ENCODE measurements around the gene MYT1.

MYT1 gene

GRCh38 chr20:64154590-64155257 lies 9.5 kb upstream of the MYT1 start:
- TF ChIP-seq GATA1 (IDR thresholded peaks at IDR 0.05; ENCODE audit: low read depth, low read length), result no peak
- no peak for TF ChIP-seq POLR2A (IDR thresholded peaks at IDR 0.05; ENCODE audit: low read length)
- DNase-seq, result no peak

GRCh38 chr20:64155258-64156135 lies 8.8 kb upstream of the MYT1 start:
- TF ChIP-seq GATA1 (IDR thresholded peaks at IDR 0.05; ENCODE audit: low read depth, low read length), result no peak
- no peak for TF ChIP-seq POLR2A (IDR thresholded peaks at IDR 0.05; ENCODE audit: low read length)
- no peak for DNase-seq

GRCh38 chr20:64156136-64156885 lies 7.9 kb upstream of the MYT1 start:
- TF ChIP-seq POLR2A (IDR thresholded peaks at IDR 0.05; ENCODE audit: low read length) (no peak), GATA1 (IDR thresholded peaks at IDR 0.05; ENCODE audit: low read depth, low read length) (no peak)
- DNase-seq, result no peak

- no peak for DNase-seq
- TF ChIP-seq GATA1 (IDR thresholded peaks at IDR 0.05; ENCODE audit: low read depth, low read length) (no peak), POLR2A (IDR thresholded peaks at IDR 0.05; ENCODE audit: low read length) (no peak)
Measured at GRCh38 chr20:64156886-64157875, 7.1 kb upstream of the MYT1 start.

GRCh38 chr20:64157878-64158277 lies 6.4 kb upstream of the MYT1 start:
- no peak for DNase-seq
- TF ChIP-seq GATA1 (IDR thresholded peaks at IDR 0.05; ENCODE audit: low read depth, low read length) (no peak), POLR2A (IDR thresholded peaks at IDR 0.05; ENCODE audit: low read length) (no peak)

GRCh38 chr20:64158346-64159285 lies 5.6 kb upstream of the MYT1 start:
- TF ChIP-seq POLR2A (IDR thresholded peaks at IDR 0.05; ENCODE audit: low read length) (no peak), GATA1 (IDR thresholded peaks at IDR 0.05; ENCODE audit: low read depth, low read length) (no peak)

GRCh38 chr20:64159286-64159680 lies 5.0 kb upstream of the MYT1 start:
- DNase-seq, result no peak
- no peak for TF ChIP-seq POLR2A (IDR thresholded peaks at IDR 0.05; ENCODE audit: low read length)
- TF ChIP-seq GATA1 (IDR thresholded peaks at IDR 0.05; ENCODE audit: low read depth, low read length), result no peak

More at GRCh38 chr20:64158346-64159285, 5.6 kb upstream of the MYT1 start:
- DNase-seq, result no peak

GRCh38 chr20:64159711-64160110 lies 4.5 kb upstream of the MYT1 start:
- TF ChIP-seq GATA1 (IDR thresholded peaks at IDR 0.05; ENCODE audit: low read depth, low read length), result no peak
- DNase-seq, result no peak

- TF ChIP-seq GATA1 (IDR thresholded peaks at IDR 0.05; ENCODE audit: low read depth, low read length) (no peak), POLR2A (IDR thresholded peaks at IDR 0.05; ENCODE audit: low read length) (no peak)
Measured at GRCh38 chr20:64160118-64160517, 4.1 kb upstream of the MYT1 start.

GRCh38 chr20:64160526-64161355 lies 3.5 kb upstream of the MYT1 start:
- DNase-seq, result no peak
- TF ChIP-seq POLR2A (IDR thresholded peaks at IDR 0.05; ENCODE audit: low read length) (no peak), GATA1 (IDR thresholded peaks at IDR 0.05; ENCODE audit: low read depth, low read length) (no peak)

More at GRCh38 chr20:64160118-64160517, 4.1 kb upstream of the MYT1 start:
- no peak for DNase-seq

All from erythroblast (primary cell).